Measurements from ENCODE around the gene PDZD4. TPM values are rescaled to one million over a fixed set of nuclear protein-coding genes. Genes with fewer than 3 reads are reported as not detected.

Gene PDZD4
- total RNA-seq, 6 experiments from 2014 or later = not detected

- no peak overlapping the region for H3K27ac Mint-ChIP-seq
- no peak overlapping the region for H3K4me3 Mint-ChIP-seq
- no peaks in the 10 kb centered on the region for H3K36me3 Mint-ChIP-seq (ENCODE audit: low read depth)
- H3K4me1 Mint-ChIP-seq (ENCODE audit: low read depth) = no peaks in the 10 kb centered on the region
- no peak for DNase-seq
- H3K9me3 Mint-ChIP-seq = no peaks in the 10 kb centered on the region
- TF ChIP-seq CTCF (IDR thresholded peaks at IDR 0.05) = no peak
- H3K27me3 Mint-ChIP-seq (ENCODE audit: insufficient read depth) = no peaks in the 10 kb centered on the region
These were observed 56.4 kb downstream of the PDZD4 start for GRCh38 chrX:153773741-153774575.

GRCh38 chrX:153773218-153773611 is 57.1 kb downstream of the PDZD4 start:
- Mint-ChIP-seq H3K27ac (no peak overlapping the region), H3K9me3 (no peaks in the 10 kb centered on the region), H3K27me3 (ENCODE audit: insufficient read depth) (no peaks in the 10 kb centered on the region), H3K4me3 (no peak overlapping the region), H3K4me1 (ENCODE audit: low read depth) (no peaks in the 10 kb centered on the region), H3K36me3 (ENCODE audit: low read depth) (no peaks in the 10 kb centered on the region)
- TF ChIP-seq CTCF (IDR thresholded peaks at IDR 0.05) = no peak
- no peak for DNase-seq

GRCh38 chrX:153772316-153773217 is 57.8 kb downstream of the PDZD4 start:
- H3K4me1 Mint-ChIP-seq (ENCODE audit: low read depth) = no peaks in the 10 kb centered on the region
- DNase-seq = no peak
- TF ChIP-seq CTCF (IDR thresholded peaks at IDR 0.05) = no peak
- H3K36me3 Mint-ChIP-seq (ENCODE audit: low read depth) = no peaks in the 10 kb centered on the region
- no peak overlapping the region for H3K4me3 Mint-ChIP-seq
- no peak overlapping the region for H3K27ac Mint-ChIP-seq
- no peaks in the 10 kb centered on the region for H3K9me3 Mint-ChIP-seq
- H3K27me3 Mint-ChIP-seq (ENCODE audit: insufficient read depth) = no peaks in the 10 kb centered on the region

- no peak overlapping the region for H3K27ac Mint-ChIP-seq
- H3K9me3 Mint-ChIP-seq = no peaks in the 10 kb centered on the region
- H3K27me3 Mint-ChIP-seq (ENCODE audit: insufficient read depth) = no peaks in the 10 kb centered on the region
- no peak for DNase-seq
- no peak overlapping the region for H3K4me3 Mint-ChIP-seq
- H3K36me3 Mint-ChIP-seq (ENCODE audit: low read depth) = no peaks in the 10 kb centered on the region
- no peak for TF ChIP-seq CTCF (IDR thresholded peaks at IDR 0.05)
- H3K4me1 Mint-ChIP-seq (ENCODE audit: low read depth) = peaks cover 2% of the 10 kb centered on the region; the same call in 1 of the 2 replicates
These were observed 58.7 kb downstream of the PDZD4 start for GRCh38 chrX:153771415-153772315.
